Endodermal cell (in vitro differentiated cells): ENCODE measurements around the gene MAP3K1. TPM values are rescaled to one million over a fixed set of nuclear protein-coding genes. Genes with fewer than 3 reads are reported as not detected.

Source experiments
- DNase-seq: peaks from one replicate; pipeline ENCODE4 v3.0.0-alpha.2; 2017
- H3K27ac ChIP-seq: 2 replicates; pipeline ENCODE4 v1.5.1; 2013; ENCODE audit warnings: mild to moderate bottlenecking, low read depth, low read length, moderate library complexity
- H3K27me3 ChIP-seq: 2 replicates; pipeline ENCODE4 v1.6.1; 2013; ENCODE audit warnings: mild to moderate bottlenecking, low read length, moderate library complexity; ENCODE audit not compliant: insufficient read depth, control insufficient read depth, poor library complexity, severe bottlenecking
- H3K36me3 ChIP-seq: 2 replicates; pipeline ENCODE4 v1.7.0; 2013; ENCODE audit warnings: mild to moderate bottlenecking, low read length, moderate library complexity; ENCODE audit not compliant: control insufficient read depth, insufficient read depth
- H3K4me1 ChIP-seq: one replicate; pipeline ENCODE4 v1.7.0; 2013; ENCODE audit warnings: low read length; ENCODE audit not compliant: control insufficient read depth, insufficient read depth
- H3K4me3 ChIP-seq: 2 replicates; pipeline ENCODE4 v1.5.1; 2013; ENCODE audit warnings: mild to moderate bottlenecking, low read length, moderate library complexity
- H3K9ac ChIP-seq: 2 replicates; pipeline ENCODE4 v1.6.1; 2013; ENCODE audit warnings: mild to moderate bottlenecking, low read length, moderate library complexity; ENCODE audit not compliant: poor library complexity, severe bottlenecking; ENCODE audit errors: extremely low read depth
- H3K9me3 ChIP-seq: 2 replicates; pipeline ENCODE4 v1.6.1; 2013; ENCODE audit warnings: mild to moderate bottlenecking, low read length, moderate library complexity; ENCODE audit not compliant: control insufficient read depth
- H3K27ac Mint-ChIP-seq: 2 replicates; pipeline ENCODE4 v1.8.0; 2020; ENCODE audit warnings: mixed read lengths
- H3K27me3 Mint-ChIP-seq: 2 replicates; pipeline ENCODE4 v1.8.0; 2021; ENCODE audit warnings: mild to moderate bottlenecking, mixed read lengths; ENCODE audit not compliant: insufficient read depth
- H3K36me3 Mint-ChIP-seq: 2 replicates; pipeline ENCODE4 v1.8.0; 2020; ENCODE audit warnings: low read depth, mixed read lengths
- H3K4me1 Mint-ChIP-seq: 2 replicates; pipeline ENCODE4 v1.8.0; 2020; ENCODE audit warnings: mixed read lengths
- H3K4me3 Mint-ChIP-seq: 2 replicates; pipeline ENCODE4 v1.8.0; 2020; ENCODE audit warnings: mild to moderate bottlenecking, moderate library complexity, mixed read lengths
- H3K9me3 Mint-ChIP-seq: 2 replicates; pipeline ENCODE4 v1.8.0; 2020; ENCODE audit warnings: mild to moderate bottlenecking, mixed read lengths
- CTCF ChIP-seq: fragments of 200-600 bp; sonication (generic); conservative IDR thresholded peaks from 2 replicates; pipeline ENCODE4 v1.5.0; 2021; ENCODE audit warnings: antibody characterized with exemption, mild to moderate bottlenecking
- WGBS, 2 experiments: methylation state at CpG; one replicate each; pipeline versions ENCODE4 v1.1.5 to v1.1.7; 2013; ENCODE audit warnings: missing lambda C conversion rate in 2 of 2, mixed read lengths in 1 of 2; ENCODE audit not compliant: insufficient coverage in 1 of 2, insufficient read length in 1 of 2; 5-methylcytosine and 5-hydroxymethylcytosine counted together
- total RNA-seq, 2 donors: library from RNA; stranded (reverse); fragmentation: NEBNext Ultra II Directional in 1 of 2; extraction: Animal tissue kit (Norgen Biotek cat#: 25700) in 1 of 2; gene quantifications; 2 replicates in 1 of 2; 3 replicates in 1 of 2; pipeline ENCODE4 v1.2.1, GENCODE V29; 2021

The MAP3K1 gene
- total RNA-seq, 2 donors from 2014 or later, result 18.0 to 23.7 TPM

DNA sequence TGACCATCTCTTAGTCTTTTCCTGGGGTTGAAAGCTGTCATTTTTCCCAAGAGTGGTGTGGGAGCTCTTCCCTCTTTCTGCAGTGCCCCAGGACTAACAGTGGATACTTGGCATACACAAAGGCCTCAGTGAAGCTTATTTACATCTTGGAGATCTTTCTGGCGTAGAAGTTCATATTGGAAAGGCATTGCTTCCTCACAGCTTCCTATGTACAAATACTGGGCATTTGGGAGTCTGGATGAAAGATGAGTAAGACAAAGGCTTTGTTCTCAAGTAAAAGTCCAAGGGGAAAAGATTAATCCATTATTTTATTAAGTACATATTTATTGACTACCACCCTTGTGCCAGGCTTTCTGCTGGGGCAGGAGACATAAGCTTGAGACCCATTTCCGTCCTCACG, 22.0 kb downstream of the MAP3K1 start:
- no peak overlapping the region for H3K27ac Mint-ChIP-seq
- 90% methylated on average over 3 of the region's 3 CpGs; no CpG with 5 or more reads in 1 of the 2 experiments for WGBS, 2 experiments
- H3K36me3 ChIP-seq, result no peaks in the 10 kb centered on the region

DNA sequence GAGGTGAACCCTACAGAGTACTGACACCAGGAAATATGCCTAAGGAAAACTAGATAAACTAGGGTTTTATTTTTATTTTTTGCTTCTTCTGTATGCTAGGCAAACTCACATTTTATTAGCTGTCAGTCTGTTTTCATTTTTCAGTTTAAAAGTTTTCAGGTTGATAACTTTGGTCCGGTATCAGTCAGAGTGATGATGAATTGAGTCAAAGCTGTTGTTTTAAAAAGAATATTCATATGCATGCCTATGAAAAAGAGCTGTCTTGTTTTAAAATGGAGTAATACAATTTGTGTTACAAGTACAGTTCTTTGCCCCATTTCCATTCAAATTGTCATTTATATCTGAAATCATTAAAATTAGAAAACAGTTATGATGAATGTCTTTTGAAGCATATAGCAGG, 22.6 kb downstream of the MAP3K1 start:
- peaks cover 5% of the 10 kb centered on the region for H3K4me1 ChIP-seq
- no peak overlapping the region for H3K4me3 ChIP-seq
- H3K4me1 Mint-ChIP-seq, result peaks cover 43% of the 10 kb centered on the region
- WGBS, 2 experiments, result 73 to 80% methylated on average over 1 of the region's 1 CpG
- H3K27me3 ChIP-seq, result no peaks in the 10 kb centered on the region
- TF ChIP-seq CTCF, result no peak
- no peaks in the 10 kb centered on the region for H3K36me3 Mint-ChIP-seq
- H3K4me3 Mint-ChIP-seq, result no peak overlapping the region
- H3K9me3 Mint-ChIP-seq, result no peaks in the 10 kb centered on the region
- no peak for DNase-seq
- H3K27ac Mint-ChIP-seq, result no peak overlapping the region
- no peaks in the 10 kb centered on the region for H3K36me3 ChIP-seq
- H3K9ac ChIP-seq, result no peak overlapping the region
- H3K27me3 Mint-ChIP-seq, result no peaks in the 10 kb centered on the region
- H3K27ac ChIP-seq, result no peak overlapping the region
- no peaks in the 10 kb centered on the region for H3K9me3 ChIP-seq

More for the DNA sequence above, 22.0 kb downstream of the MAP3K1 start:
- H3K36me3 Mint-ChIP-seq, result no peaks in the 10 kb centered on the region
- peaks cover 6% of the 10 kb centered on the region for H3K4me1 ChIP-seq
- no peaks in the 10 kb centered on the region for H3K9me3 Mint-ChIP-seq
- DNase-seq, result no peak
- no peak overlapping the region for H3K27ac ChIP-seq
- no peaks in the 10 kb centered on the region for H3K27me3 Mint-ChIP-seq
- H3K4me3 Mint-ChIP-seq, result no peak overlapping the region
- no peak overlapping the region for H3K4me3 ChIP-seq
- no peaks in the 10 kb centered on the region for H3K9me3 ChIP-seq
- TF ChIP-seq CTCF, result no peak
- H3K27me3 ChIP-seq, result no peaks in the 10 kb centered on the region
- no peak overlapping the region for H3K9ac ChIP-seq
- H3K4me1 Mint-ChIP-seq, result peaks cover 44% of the 10 kb centered on the region

DNA sequence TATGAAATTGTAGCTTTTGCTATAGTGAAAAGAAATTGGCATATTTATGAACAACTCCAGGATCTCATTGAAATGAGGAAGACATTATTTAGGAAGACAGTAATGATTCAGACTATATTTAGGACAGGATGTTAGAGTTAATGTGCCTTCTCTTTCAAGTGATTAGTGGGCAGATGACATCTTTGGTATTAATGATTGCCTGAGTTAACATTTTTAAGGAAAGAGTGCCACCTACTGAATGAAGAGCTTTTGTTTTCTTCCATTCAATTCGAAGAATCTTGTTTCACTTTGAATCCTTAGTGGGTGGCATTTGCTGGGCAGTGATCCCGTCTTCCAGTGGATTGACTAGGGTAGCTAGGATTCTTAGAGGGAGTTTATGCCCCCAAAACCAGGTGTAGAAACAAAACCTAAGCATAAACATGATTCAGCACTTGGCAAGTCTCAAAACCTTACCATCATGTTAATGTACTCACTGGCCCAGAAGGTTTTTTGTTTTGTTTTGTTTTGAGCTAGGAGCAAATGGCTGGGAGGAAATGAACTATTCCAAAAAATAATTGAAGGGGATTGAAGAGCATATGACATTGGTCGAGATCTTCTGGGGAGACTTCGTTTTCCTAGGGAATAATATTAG, 23.2 kb downstream of the MAP3K1 start:
- H3K27me3 Mint-ChIP-seq, result no peaks in the 10 kb centered on the region
- DNase-seq, result no peak
- WGBS, 2 experiments, result 38 to 42% methylated on average over 3 to 4 of the region's 4 CpGs
- H3K4me1 Mint-ChIP-seq, result peaks cover 37% of the 10 kb centered on the region
- no peak overlapping the region for H3K4me3 Mint-ChIP-seq
- H3K4me1 ChIP-seq, result peaks cover 5% of the 10 kb centered on the region
- peak overlapping the region; percentile 0 for H3K27ac Mint-ChIP-seq
- H3K9me3 Mint-ChIP-seq, result no peaks in the 10 kb centered on the region
- H3K36me3 ChIP-seq, result no peaks in the 10 kb centered on the region
- no peaks in the 10 kb centered on the region for H3K27me3 ChIP-seq
- no peak overlapping the region for H3K9ac ChIP-seq
- no peaks in the 10 kb centered on the region for H3K36me3 Mint-ChIP-seq
- TF ChIP-seq CTCF, result peak; percentile 82
- no peaks in the 10 kb centered on the region for H3K9me3 ChIP-seq
- H3K4me3 ChIP-seq, result no peak overlapping the region
- no peak overlapping the region for H3K27ac ChIP-seq
